NCI-H524 treated with DMSO at 0.1 percent for 48 hours (cell line): ENCODE measurements around the gene PLD5.
"Not testable (repeated sequence)": the region's sequence is repeated elsewhere in the genome, so short reads cannot be mapped to it uniquely, and the experiment has no call there.

ENCODE experiments used
- DNase-seq: peaks from one replicate; lab custom pipeline; 2025; lab: John Stamatoyannopoulos, UW

Gene PLD5

DNA sequence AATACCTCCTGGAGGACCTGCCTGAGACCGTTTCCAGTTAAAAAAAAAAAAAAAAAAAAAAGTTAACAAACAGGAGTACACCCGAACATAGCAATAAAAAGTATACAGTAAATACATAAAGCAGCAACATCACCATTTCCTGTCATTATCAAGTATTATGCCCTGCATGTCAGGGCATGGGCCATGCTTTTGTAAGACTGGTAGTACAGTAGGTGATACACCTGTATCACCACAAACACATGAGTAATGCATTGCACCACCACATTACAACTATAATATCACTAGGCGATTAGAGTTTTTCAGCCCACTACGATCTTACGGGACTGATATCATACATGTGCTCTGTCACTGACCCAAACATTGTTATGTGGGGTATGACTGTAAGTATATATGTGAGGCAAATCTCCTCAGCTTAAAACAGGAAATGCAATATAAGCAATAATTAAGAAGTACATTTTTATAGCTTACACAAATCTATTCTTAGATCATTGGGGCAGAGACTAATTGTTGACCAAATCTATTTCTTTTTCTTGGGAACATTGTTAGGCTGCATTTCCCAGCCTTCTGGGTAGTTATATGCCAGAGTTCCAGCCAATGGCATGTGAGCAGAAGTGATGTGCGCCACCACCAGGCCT, 98.1 kb downstream of the PLD5 start:
- DNase-seq, result no peak

DNA sequence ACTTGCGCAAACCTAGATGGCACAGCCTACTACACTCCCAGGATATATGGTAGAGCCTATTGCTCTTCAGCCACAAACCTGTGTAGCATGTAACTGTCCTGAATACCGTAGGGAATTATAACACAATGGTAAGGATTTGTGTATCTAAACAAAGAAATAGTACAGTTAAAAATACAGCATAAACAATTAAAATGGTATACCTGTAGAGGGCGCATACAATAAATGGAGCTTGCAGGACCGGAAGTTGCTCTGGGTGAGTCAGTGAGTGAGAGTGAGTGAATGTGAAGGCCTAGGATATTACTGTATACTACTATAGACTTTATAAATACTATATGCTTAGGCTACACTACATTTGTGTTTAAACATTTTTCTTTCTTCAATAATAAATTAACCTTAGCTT, 99.3 kb downstream of the PLD5 start:
- DNase-seq, result no peak

DNA sequence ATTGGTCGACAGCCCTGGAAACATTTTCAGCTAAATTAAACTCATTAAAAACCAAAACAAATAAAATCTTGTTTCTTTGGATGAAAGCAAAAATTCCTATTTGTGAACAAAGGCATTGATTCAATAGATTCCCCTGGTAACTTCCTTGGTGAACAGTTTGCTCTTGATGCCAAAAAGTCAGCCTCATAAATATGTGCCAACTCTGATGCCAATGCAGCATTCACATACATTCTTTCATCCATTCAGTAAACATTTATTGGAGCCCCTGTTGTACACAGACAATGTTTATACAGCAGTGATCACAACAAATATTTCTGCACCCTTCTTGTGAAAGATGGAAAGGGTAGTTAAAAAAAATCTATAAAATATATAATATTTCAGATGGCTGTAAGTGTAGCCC, 107.8 kb downstream of the PLD5 start:
- no peak for DNase-seq

DNA sequence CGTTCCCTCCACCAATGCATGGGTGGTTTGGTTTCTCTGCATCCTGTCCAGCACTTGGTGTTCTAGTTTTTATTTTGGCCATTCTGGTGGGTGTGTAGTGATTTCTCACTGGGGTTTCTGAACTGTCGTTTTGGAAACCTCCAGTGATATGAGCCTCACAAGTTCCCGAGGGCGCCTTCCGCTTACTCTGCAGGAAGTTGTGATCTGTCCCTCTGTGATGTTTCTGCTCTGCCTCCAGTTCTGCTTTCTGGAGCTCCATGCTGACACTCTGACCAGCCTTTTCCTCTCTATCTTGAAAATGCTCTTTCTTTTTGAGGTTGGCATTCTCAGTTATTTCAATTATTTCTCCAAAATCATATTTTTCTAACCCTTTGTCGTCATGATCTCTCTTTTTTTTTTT, 111.6 kb downstream of the PLD5 start:
- DNase-seq, result no peak

DNA sequence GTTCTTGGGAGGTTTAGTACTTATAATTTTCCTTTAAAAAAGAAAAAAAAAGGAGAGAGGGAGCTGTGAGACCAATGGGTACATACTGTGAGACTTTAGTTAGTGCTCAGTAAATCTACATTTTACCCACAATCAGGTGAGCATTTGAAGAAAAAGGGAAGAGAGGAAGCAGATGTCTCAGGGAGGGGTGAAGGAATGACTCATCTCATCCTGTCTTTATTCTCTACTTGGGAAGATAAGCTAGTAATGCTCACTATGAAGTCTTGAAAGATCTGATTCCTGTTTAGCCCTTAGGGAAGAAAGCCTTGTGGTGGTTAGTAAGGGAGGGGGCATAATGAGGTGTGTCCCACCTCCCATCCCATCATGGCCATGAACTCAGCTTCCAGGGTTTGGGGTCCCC, 112.6 kb downstream of the PLD5 start:
- no peak for DNase-seq

DNA sequence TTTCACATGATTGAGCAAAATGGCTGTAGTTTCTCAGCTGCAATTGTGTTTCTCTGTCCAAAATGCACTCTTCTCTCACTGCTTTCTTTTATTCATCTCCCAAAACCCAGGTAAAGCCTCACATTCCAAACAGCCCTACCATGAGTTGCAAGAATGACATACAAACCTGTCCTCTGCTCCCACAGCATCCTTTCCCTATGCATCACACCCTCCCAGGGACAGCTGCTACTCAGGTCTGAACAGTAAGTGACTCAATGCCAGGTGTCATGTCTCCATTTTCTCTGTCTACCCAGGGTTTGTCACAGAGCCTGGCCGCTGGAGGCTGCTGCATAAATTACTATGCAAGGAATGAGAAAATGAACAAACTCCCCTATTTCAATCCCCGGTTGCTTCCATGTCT, 118.5 kb downstream of the PLD5 start:
- DNase-seq, result no peak

DNA sequence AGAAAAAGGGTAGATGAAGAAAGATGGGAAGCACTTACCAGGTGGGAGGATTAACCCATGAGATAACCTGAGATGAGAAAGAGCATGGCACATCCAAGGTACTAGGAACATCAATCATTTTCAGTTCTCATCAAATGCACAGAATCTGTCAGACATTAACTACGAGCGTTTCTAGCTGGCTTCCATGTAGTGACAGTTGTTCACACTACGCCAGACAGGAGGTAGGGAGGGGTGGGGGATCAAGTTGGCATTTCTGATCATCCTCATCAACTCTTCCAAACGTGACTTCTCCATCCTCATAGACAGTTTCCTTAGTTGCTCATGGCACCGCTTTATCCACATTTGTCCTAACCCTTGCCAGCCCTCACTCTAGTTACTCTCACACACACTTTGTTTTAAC, 120.2 kb downstream of the PLD5 start:
- DNase-seq, result no peak

DNA sequence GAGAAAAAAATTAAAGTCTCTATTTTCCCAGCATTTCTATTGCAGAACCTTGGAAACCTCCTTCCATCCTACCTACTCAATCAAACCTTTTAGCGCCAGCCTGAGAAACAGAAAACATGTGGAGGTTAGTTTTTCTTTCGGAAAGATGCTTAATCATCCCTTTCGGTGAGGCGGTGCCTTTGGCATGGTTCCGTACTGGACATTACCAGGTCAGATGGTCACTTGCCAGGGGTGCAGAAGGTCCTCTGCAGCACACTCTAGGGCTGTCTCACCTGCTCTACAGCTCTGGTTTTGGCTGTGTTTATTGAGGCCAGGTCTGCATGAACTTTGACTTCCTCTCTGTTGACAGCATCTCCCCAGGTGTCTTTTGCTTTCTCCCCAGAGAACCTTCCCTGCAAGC, 121.5 kb downstream of the PLD5 start:
- DNase-seq, result no peak

DNA sequence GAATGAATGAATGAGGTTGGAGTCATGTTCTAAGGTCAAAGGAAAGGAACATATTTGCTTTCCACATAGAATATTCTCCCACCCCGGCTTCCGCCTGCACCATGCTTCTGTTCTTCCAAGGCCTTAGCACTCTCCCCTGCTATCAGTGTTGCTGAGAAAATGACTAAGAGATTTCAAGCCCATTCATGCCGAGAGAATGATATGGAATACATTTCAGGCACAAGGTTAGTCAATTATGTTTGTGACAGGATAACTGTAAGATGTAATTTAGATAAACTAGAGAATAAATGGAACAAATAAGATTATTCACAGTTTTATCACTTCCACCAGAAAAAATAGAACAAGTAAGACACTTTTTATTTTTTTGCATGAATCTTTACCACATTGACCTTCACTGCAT, 122.6 kb downstream of the PLD5 start:
- no peak for DNase-seq

DNA sequence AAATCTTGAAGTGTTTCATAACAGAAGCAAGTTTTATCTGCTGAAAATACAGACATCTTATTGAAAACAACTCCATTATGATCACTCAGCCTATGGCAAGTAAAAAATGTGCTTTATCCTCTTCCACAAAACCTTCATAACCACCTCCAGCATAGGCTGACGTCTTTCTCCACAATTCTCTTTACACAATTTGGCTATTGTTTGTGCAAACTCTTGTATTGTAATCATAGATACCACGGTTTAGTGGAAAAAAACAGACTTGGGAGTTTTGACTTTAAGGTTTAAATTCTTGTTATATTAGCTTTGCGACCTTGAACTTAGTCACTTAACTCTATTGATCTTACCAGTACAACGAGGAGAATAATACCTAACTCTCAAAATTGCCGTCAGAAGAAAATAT, 126.1 kb downstream of the PLD5 start:
- DNase-seq, result no peak

DNA sequence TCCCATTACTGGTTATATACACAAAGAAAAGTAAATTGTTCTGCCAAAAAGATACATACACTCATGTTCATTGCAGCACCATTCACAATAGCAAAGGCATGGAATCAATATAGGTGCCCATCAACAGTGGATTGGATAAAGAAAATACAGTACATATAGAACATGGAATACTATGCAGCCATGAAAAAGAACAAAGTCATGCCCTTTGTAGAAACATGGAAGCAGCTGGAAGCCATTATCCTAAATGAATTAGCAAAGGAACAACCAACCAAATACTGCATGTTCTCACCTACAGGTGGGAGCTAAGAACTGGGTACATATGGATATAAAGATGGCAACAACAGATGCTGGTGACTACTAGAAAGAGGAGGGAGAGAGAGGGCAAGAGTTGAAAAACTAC, 132.6 kb downstream of the PLD5 start:
- no peak for DNase-seq

DNA sequence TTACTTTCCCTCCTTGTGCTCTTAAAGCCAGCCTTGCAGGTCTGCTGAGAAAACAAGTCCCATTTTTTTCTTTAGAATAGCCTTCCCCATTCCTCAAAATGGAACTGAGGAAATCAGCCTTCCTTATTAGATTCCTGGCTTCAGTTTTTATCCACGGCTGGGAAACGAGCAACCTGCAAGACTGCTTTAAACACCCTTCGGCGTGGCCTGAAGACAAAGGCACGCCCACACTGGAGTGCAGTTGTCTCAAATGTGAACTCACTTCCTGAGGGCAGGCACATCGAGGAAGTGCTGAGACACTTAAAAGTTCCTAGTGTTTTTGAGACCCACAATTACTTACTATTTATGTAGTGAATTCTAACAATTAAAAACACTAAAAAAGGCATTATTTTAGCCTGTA, 148.4 kb downstream of the PLD5 start:
- not testable (repeated sequence) for DNase-seq

DNA sequence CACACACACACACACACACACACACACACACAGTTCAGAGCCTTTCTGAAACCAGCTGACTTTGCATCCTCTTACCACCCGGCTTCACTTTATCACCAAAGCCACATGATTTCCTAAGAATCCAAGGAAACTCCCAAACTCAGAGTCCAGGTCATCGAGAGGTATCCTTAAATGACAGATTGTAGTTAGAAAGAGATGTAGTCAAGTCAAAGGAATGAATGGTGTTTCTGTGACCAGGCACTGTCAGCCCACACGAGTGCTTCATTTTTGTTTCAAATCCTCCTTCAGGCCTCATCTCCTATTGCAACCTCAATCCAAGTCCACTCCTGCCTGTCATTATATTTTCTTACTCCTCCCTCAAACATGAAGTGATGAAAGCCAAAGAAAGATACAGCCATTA, 174.1 kb downstream of the PLD5 start:
- not testable (repeated sequence) for DNase-seq

DNA sequence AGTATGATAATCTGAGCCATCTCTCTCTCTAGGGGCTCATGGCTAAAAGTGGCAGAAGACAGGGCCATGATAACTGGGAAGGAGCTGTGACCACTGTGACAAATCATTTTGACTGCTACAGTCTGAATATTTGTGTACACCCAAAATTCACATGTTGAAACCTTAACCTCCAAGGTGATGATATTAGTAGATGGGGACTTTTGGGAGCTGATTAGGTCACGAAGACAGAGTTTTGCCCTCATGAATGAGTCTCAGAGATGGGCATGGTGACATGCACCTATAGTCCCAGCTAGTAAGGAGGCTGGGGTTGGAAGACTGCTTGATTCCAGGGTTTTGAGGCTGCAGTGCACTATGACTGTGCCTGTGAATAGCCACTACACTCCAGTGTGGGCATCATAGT, 174.9 kb downstream of the PLD5 start:
- DNase-seq, result no peak

DNA sequence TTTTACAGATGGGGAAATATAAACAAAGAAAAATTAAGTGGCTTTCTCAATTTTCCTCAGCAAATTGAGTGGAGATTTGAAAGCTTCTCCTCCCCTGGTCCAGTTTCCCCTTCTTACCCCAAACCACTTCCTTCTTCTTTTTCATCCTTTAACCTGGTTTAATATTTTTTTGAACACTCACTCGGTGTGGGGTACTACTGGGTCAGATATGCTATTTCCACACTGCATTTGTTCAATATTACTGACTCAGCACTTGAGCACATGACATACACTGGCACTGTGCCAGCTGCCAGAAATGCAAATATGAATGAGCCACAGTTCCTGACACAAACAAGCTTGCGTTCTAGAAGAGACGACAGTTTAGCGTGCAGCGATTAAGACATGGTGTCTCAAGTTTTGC, 193.6 kb downstream of the PLD5 start:
- not testable (repeated sequence) for DNase-seq

DNA sequence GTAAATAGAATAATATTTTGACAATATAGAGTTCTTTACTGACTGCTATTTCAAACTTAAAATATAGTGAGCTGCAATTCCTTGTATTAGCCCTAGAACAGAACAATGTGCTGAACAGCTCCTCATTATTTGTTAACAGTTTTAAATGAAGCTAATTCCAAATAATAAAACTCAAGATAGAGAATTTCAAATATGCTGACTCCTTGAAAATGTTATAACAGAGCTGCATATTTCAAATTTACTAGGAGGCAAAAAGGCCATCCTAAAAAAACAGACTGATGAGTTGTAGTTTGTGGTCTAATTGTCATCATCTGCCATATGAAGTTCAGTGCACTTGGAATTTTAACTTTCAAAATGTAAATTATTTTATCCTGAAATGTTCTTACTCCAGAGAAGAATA, 197.1 kb downstream of the PLD5 start:
- not testable (repeated sequence) for DNase-seq

DNA sequence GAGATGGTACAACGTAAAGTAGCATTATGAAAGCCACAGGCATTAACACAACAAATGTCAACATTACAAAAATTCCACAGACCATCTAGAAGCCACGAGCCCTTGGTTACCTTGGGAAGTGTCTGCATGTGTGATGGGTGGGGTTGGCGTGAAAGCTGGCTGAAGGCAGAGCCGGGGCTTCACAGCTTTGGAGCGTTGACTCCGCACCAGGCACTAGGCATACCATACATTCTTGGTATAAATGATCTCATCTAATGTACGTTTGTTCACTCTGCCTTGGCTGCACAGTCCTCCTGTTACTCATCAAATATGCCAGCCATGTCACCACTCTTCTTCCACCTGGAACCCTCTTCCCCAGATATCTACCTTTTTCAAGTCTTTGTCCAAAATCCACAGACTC, 202.5 kb downstream of the PLD5 start:
- DNase-seq, result not testable (repeated sequence)

DNA sequence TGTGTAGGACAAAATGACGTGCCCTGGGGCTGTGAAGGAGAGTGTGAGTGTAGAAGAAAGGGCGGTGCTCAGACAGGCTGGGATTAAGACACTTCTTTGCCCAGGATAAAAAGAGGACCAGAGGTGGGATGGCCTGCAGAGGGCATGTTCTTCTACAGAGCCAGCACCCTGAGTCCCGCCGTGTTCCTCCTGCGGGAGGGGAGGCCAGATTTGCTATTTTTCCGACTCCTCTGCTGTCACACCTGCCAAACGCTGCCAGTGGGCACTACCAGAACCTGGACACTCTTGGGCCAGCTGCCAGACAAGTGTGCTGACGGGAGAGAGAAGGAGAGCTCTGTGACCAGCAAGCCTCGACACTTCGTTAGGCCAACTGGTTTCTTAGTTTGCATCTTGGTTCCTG, 206.4 kb downstream of the PLD5 start:
- DNase-seq, result no peak

DNA sequence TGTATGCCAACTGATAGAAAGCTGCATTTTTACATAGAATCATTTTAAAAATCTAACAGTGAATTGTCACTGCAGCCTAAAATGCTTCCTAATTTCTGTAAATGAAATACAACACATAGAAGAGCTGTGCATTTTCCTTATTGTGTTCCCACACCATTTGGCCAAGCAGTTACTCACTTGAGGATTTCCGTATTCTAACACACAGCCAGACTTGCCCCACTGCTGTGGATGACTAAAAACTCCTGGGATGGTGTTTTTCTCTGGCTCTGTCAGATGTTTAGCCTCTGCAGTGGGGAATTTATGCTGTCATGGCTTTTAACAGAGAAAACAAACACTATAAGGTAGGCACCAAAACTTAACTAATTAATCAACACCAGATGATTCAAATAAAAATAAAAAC, 209.6 kb downstream of the PLD5 start:
- not testable (repeated sequence) for DNase-seq

DNA sequence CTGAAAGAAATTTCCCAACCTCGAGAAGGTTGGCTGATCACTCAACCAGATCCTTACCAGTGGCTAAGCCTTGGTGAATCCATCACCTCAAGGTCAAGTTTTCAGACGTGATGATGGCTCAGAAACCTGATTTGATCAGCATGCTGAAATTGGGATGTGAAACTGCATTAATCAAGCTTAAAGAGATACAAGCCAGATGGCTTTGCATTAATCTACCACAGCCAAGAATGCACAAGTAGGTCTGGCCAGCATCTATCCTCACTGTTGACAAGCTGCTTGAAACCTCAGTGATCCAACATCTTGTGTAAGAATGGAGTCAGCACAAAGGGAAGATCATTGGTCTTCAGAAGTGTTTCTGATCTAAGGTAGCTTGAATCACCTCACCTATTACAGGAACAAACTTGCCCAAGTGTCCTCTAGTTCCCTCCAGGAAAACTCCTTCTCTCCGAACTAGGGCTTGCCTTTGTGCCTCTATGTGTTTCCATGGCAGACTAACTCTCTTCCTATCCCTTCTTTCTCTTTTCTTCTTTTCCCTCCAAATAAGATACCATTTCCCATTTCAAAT, 210.3 kb downstream of the PLD5 start:
- DNase-seq, result peak; percentile 2

DNA sequence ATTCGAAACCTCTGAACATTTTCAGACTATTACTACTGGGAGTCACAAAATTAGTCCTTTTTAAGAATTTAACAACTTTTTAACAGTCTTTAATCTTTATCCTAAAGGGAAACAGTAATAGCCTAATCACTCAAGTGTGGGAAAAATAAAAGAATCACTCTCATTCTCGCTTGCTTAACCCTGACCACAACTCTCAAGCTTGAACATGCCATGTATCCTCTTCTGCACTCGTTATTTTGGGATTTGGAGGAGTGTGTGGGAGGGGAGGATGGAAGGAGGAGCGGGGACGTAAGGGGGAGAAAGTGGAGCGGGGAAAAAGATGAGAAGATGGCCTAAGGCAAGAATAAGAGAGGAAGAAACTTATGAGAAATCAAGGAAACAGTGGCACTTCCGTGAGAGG, 215.8 kb downstream of the PLD5 start:
- DNase-seq, result not testable (repeated sequence)

DNA sequence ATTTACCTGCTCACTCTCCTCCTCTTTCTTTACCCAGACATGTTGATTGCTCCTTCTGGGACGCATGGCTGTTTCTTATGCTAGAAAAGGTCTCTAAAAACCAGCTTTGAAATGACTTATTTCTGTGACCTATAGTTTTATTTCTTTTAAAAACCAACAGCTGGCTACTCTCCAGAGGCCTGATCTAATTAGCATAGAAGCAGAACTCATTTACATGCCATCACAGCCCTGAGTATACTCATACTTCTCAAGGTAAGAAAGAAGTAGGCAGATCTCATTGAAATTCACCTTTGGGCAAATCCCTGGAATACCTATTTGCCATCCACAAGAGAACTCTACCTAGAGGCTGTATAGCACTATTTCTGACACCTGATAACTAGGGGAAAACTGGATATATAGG, 230.7 kb downstream of the PLD5 start:
- DNase-seq, result not testable (repeated sequence)

DNA sequence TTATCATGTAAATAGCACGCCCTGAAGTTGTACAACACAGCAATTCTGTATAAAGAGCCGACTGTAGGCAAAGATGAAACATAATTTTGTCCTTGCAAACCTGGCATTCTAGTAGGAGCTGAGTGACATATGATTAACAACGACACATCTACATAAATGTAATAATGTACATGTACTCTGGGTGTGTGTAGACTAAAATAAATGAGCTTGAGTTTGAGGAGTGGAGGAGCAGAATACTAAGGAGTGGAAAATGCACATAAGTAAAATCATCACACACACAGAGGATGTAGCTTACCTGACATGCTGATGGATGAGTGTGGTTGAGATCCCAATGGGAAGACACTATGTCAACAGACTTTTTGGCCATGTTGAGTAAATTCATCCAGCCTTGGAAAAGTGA, 236.4 kb downstream of the PLD5 start:
- not testable (repeated sequence) for DNase-seq

DNA sequence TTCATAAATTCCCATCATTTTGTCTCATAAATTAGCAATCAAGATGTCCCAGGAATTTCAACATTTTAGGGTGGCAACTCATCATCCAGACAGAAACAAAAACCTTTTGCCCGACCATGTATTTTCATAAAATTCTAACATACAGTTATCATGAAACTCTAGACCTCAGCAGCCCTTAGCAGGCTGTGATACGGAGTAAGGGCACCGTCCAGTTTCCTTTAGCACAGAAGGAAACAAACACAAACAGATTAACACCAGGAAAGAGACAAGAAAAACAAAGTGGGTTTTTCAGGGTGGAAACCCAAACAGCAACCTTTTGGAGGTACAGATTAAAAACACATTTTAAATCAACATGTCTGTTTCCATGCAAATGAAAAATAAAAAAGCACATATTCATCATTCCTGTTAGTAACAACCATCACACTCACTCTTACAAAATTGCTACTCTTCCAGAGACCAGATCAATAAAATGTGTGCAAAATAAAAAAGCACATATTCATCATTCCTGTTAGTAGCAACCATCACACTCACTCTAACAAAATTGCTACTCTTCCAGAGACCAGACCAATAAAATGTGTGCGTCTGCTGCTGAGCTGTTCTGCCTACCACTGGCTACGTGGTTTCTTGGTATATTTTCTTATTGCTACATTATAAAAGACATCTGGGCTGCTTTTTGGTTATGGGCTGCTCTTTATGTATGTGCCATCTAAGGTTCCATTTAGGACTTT, 241.6 kb downstream of the PLD5 start:
- not testable (repeated sequence) for DNase-seq
